ENCODE results near the gene SPATA33.
"Not testable (repeated sequence)": the region's sequence is repeated elsewhere in the genome, so short reads cannot be mapped to it uniquely, and the experiment has no call there.

The SPATA33 gene

DNA sequence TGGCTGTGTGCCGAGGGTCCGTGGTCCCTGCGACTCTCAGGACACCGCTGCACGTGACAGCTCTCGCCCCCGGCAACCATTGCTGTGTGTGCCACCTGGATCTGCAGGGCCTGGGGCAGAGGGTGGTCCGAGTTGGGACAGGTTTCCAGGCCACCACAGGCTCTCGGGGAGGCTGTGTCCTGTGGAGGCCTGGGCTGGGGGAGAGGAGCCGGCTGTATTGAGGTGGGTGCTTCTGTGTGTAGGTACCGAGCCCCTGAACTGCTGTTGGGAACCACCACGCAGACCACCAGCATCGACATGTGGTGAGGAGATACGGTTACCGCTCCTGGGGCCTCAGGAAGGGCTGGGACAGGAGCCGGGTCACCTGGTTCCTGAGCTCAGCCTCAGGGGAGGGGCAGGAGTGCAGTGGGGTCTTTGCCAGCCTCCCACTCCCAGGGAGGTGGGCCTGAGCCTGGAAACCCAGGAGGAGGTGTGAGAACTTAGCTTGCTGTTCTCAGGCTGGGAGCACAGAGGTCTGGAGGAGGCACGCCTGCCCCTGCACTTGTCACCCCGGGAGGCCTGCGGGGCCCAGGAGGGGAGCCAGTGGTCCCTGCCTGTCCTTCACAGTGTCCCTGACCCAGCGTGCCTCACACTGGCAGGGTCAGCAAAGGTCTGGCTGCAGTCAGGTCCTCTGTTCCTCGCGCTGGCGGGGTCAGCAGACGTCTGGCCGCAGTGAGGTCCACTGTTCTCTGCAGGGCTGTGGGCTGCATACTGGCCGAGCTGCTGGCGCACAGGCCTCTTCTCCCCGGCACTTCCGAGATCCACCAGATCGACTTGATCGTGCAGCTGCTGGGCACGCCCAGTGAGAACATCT lies 36.5 kb downstream of the SPATA33 start:
- no peak for DNase-seq (ENCODE audit: low read depth)

DNA sequence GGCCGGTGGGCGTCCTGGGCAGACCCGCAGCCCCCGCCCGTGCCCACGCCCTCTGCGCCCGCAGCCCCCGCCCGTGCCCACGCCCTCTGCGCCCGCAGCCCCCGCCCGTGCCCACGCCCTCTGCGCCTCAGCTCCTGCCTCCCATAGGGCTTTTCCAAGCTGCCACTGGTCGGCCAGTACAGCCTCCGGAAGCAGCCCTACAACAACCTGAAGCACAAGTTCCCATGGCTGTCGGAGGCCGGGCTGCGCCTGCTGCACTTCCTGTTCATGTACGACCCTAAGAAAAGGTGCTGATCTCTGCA lies 37.1 kb downstream of the SPATA33 start:
- not testable (repeated sequence) for DNase-seq (ENCODE audit: low read depth)

DNA sequence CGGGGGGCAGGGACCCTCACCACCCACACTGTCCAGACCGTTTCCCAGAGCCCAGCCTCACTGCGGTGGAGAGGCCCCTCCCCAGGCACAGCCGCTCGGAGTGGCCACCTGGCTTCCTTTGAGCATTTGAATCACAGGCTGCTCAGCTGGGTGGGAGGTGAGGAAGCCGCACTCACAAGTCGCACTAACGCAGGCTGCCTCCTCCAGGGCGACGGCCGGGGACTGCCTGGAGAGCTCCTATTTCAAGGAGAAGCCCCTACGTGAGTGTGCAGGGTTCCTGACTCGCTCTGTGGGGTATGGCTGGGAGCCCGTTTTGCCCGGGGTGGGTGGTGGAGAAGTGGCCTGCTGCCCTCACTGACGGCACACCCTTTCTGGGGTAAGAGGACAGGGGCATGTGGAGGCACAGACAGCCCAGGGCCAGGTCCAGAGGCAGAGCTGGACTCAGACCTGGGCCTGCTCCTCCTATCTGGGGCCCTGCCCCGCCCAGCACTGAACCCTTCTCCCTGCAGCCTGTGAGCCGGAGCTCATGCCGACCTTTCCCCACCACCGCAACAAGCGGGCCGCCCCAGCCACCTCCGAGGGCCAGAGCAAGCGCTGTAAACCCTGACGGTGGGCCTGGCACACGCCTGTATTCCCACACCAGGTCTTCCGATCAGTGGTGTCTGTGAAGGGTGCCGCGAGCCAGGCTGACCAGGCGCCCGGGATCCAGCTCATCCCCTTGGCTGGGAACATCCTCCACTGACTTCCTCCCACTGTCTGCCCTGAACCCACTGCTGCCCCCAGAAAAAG lies 37.6 kb downstream of the SPATA33 start:
- DNase-seq (ENCODE audit: low read depth), result no peak

DNA sequence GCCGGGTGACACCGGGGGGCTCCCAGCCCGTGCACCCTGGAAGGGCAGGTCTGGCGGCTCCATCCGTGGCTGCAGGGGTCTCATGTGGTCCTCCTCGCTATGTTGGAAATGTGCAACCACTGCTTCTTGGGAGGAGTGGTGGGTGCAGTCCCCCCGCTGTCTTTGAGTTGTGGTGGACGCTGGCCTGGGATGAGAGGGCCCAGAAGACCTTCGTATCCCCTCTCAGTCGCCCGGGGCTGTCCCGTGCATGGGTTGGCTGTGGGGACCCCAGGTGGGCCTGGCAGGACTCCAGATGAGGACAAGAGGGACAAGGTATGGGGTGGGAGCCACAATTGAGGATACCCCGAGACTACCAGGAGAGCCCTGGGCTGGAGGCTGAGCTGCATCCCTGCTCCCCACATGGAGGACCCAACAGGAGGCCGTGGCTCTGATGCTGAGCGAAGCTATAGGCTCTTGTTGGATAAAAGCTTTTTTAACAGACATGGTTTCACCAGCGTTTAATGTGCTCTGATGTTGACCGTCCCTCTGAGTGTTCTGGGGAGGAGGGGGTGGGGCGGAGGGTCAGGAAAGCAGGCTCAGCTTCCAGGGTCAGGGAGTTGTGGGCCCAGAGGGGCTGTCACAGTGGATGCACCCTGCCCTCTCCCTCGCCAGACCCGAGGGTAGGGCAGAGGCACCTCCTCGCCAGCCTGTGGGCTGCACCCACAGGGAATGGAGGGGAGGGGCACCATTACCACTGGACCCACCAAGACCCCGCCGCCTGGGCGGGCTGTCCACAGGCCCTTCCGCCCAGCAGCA lies 38.4 kb downstream of the SPATA33 start:
- DNase-seq (ENCODE audit: low read depth), result no peak

DNA sequence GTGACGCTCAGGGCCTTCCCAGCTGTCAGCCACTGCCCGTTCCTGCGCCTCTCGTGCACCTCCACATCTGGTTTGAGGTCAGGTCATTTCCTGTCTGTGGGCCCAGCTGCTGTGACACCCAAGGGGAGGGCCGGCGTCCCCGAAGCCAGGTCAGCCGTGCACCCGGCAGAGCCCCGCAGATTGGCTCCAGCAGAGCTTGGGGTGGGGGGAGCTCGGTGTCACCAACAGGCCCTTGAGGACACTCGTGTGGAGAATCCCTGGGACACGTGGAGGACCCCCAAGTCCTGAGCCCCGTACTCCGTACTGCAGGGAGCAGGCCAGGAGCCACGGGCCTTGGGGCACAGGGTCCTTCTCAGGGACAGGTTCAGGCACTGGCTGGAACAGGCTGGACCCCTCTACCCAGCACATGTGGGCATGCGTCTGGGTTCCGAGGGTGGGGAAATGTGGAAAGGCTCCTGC lies 39.1 kb downstream of the SPATA33 start:
- DNase-seq (ENCODE audit: low read depth), result no peak

DNA sequence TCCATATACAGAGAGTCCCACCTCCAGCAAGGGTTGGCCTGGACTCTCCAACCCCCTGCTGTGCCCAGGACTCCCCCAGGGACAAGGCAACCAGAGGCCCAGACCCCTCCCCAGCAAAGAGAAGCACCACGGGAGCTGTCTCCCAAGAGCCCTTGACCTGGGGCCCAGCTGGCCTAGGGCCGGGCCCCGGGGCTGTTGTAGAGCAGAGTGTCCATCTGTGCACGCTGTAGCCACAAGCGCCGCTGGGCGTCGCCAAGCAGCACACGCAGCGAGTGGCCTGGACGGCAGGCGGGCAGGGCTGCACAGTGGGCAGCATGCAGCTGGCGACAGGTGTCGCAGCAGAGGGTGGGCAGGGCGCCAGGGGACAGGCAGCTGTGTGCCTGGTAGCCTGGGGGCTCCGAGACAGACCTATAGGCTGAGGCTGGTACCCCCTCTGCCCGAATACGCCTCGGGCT lies 39.6 kb downstream of the SPATA33 start:
- no peak for DNase-seq (ENCODE audit: low read depth)

DNA sequence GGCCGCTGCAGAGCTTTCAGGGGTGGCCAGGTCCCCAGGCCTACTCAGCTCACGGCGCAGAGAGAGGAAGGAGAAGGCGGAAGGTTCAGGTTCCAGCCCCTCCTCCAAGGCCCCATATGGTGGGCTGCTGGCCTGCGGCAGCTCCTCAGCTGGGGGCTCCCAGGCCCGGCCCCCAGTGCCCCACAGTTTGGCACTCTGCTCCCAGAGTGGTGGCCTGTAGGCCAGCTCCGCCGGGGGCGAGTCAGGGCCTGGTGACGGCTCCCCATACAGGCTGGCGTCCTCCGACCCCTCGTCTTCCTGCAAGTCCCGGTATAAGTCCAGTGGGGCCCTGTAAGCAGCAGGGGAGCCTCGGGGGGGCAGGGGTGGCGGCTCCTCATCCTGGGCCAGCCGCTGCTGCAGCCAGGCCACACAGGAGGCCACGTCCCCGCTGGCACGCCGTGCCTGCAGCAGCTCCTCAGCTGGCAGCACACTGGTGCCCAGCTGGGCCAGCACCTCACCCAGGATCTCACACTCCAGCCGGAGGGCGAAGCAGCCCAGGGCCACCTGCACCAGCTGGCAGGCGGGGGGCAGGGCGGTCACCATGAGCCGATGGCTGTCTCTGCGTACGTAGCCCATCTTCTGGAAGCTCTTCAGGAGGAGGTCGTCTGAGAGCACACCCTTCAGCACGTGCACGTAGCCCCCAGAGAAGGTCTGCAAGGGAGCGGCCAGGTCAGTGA lies 40.1 kb downstream of the SPATA33 start:
- DNase-seq (ENCODE audit: low read depth), result no peak

DNA sequence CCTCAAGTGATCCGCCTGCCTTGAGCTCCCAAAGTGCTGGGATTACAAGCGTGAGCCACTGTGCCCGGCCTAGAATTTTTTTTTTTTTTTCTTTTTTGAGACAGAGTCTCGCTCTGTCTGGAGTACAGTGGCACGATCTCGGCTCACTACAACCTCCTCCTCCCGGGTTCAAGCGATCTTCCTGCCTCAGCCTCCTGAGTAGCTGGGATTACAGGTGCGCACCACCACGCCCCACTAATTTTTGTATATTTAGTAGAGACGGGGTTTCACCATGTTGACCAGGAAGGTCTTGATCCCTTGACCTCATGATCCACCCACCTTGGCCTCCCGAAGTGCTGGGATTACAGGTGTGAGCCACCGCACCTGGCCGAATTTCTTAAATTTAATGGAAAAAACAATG lies 41.1 kb downstream of the SPATA33 start:
- DNase-seq (ENCODE audit: low read depth), result not testable (repeated sequence)

DNA sequence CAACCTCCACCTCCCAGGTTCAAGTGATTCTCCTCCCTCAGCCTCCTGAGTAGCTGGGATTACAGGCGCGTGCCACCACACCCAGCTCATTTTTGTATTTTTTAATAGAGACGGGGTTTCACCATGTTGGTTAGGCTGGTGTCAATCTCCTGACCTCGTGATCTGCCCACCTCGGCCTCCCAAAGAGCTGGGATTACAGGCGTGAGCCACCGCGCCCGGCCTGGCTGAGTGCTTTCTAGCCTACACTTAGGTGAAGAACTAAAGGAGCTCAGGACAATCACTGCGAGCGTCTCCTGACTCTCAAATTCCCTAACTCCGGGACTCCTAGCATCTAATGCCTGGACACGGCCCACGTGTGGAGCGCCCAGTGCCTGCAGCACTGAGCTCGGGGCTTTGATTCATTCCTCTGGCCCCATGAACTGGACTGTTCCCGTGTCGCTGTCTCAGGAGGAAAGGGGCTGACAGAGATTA lies 42.0 kb downstream of the SPATA33 start:
- not testable (repeated sequence) for DNase-seq (ENCODE audit: low read depth)

DNA sequence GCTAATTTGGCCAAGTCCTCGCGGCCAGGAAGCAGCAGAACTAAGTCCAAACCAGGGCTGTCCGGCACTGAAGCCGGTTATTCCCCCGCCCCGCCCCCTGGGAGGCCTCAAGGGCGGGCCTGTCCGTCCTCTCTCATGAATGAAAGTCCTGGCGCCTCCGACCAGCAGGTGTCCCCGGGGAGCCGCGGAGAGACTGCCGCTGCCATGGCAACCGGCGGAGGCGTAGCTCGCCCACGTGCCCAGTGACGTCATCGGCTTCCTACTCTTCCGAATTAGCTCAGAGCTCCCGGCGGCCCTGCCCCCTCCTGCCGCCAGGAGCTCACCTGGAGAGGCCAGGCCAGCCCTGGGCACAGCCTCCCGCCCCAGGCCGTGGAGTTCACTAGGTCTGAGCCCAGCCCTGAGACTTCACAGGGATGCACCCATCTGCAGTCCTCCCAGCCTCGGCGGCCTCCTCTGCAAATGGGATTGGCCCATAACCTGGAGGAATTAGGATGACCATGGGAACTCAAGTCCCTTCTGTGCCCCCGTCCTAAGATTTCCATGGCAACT lies 42.5 kb downstream of the SPATA33 start:
- peak; percentile 99 for DNase-seq (ENCODE audit: low read depth)

DNA sequence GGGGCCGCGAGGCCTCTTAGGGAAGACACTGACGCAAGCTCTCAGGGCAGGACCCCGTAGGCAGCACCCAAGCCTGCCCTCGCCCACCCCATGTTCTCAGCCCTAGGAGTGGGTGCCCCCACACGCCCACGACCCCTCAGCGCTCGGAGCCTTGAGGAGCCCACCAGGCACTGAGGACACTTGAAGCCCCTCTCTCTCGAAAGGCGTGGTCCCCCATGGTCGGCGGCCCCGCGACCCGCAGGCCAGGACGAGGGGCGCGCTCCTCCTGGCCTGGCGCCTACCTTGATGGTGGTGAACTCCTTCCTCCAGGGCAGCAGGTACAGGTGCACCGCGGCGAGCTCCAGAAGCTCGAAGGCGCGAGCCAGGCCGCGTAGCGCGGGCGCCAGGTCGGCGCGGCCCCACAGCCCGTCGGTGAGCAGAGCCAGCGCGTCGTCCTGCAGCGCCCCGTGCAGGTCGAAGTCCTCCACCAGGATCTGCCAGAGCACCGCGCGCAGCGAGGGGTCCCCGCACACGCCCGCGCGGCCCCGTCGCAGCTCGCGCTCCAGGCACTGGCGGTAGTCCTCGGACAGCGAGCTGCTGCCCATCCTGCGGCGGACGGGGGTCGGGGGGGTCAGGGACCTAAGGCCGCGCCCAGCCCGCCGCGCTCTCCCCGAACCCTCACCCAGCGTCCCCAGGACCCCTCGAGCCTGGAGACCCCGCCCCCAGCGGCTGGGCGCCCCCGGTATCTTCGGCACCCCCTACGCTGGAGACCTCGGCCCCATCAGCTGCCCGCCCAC lies 43.2 kb downstream of the SPATA33 start:
- DNase-seq (ENCODE audit: low read depth), result peak; percentile 38

DNA sequence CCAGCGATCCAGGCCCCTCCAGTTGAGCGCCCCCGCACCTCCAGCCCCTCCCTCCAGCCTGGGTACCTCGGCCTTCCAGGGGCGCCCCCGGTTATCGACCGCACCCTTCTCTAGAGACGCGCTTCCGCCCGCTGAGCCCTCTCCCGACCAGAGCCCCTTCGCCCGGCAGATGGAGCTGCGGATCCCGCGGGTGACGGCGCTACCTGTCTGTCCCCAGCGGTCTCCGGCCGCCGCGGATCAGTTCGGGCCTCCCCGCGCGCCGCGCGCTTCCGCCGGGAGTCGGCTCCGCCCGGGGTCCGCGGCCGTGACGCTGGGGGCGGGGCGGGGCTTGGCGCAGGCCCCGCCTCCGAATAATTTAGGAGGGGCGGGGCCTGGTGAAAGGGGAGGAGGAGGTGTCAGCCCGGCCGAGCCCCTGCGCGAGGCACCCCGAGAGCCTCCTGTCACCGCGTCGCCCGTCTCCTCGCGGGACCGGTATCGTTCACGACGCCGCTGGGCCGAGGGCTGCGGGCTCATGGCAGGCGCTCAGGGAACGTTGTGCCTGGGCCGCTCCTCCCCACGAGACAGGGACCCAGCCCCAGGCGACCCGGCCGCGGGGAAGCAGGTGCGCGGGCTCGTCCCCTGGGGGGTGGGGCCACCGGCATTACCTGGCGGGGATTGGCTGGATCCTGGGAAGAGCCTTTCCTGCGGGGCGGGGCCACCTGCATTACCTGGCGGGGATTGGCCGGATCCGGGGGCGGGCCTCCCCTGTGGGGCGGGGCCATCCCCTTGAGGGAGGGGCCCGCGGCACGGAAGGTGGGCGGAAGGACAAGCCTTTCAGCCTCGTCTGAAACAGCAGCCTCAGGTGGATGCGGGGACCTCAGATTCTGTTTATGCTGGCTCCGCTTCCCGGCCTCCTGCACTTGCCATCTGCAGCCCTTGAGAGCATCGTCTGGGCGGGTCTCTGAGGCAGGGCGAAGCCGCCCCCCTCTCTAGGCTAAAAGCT lies 44.1 kb downstream of the SPATA33 start, which contains the start of gene SPATA2L:
SPATA2L (minus strand) TSS at position 281 of the 982 bp plus-strand sequence. CDS start 473 bp downstream, outside the sequence.
- DNase-seq (ENCODE audit: low read depth), result peak; percentile 90

DNA sequence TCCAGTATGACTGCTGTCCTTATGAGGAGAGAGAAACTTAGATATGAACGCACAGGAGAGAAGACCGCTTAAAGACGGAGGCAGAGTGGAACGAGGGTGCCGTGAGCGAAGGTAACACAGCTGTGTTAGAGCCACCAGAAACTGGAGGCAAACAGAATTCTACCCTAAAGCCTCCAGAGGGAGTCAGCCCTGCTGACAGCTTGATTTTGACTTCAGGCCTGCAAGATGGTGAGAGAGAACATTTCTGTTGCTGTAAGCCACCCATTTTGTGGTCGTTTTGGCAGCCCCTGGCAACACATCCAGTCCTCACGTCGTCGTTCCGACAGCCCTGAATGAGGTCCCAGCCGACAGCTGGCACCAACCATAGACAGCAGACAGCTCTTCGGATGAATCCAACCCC lies 46.6 kb downstream of the SPATA33 start:
- DNase-seq (ENCODE audit: low read depth), result no peak

DNA sequence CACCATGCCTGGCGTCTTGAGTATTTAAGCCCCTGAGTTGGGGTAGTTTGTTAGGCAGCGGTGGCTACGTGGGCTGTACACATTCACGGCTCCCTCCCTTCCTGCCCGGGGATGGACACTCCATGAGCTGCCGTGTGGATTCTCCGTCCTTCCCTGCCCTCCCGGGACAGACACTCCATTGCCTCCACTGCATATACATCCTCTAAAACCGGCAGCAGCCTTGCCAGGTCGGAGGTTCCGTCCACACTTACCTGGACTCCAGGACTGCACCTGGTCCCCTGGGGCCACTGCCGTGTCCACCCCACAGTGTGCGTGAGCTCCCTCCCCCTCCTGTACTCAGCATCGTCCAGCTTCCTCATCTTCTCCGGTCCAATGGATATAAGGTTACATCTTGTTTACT lies 47.4 kb downstream of the SPATA33 start:
- no peak for DNase-seq (ENCODE audit: low read depth)

DNA sequence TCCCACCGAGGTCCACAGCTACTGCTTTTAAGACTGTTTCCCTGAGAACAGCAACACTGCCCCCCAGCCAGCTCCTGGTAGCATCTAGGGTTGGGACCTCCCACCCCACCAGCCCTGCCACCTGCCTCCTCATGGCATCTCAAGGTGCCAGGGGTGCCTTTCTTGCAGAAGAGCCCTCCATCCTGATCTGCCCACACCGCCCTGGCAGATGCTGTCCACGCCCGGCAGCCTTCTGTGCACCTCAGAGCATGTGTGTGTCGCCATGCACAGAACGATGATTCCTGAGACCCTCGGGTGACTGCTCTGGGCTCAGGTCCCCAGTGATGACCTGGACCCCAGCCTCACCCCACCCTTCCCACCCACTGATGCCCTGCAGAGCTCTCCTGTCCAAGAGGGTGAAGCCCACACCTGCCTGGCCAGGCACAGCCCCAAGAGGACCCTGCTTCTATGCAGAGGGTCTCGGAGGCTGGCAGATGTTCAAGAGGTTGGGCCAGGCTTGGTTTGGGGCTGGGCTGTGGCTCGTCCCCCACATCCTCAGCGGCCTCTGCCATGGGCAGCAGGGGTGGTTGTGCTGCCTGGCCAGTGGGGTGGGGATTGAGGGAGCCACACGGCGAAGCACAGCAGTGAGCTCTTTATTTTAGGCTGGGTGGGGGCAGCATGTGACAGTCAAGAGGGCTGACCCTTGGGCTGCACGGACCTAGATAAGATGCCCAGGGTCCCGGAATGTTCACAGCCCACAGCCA lies 49.1 kb downstream of the SPATA33 start:
- no peak for DNase-seq (ENCODE audit: low read depth)

DNA sequence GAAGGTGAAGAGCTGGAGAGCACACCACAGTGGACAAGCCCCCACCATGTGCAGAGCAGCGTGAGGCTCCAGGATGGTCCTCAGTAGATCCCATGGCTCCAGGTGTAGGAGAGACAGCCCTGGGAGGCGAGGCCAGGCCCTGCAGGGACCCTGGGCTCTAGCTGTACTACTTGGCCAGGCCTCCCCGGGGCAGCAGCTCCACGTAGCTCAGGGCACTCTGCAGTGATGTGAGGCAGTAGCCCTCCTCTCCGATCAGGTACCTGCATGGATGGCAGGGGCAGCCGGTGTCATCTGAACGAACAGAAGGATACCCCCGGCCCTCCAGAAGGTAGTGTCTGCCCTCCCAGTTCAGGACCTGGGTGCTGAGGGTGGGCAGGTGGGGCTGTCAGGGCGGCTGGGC lies 50.1 kb downstream of the SPATA33 start:
- DNase-seq (ENCODE audit: low read depth), result no peak

DNA sequence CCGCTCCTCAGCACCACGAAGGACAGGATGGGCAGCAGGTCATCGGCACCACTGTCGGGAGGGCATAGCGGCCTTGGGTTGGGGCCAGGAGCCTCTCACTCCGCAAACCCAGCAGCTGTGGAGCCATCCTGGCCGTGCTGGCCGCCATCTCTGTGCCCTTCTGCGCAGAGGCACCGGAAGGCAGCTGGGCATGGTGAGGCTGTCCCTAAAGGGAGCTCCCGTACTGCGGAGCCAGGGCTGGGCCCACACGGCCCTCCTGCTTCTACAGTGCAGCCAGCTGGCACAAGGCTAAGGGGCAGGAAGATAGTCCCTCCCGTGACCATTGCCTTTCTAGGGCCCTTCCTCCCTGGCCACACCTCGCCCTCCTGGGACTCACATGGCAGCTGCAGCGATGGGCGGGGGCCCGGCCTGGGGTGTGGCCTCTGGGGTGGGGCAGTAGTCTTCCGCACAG lies 50.9 kb downstream of the SPATA33 start:
- no peak for DNase-seq (ENCODE audit: low read depth)

DNA sequence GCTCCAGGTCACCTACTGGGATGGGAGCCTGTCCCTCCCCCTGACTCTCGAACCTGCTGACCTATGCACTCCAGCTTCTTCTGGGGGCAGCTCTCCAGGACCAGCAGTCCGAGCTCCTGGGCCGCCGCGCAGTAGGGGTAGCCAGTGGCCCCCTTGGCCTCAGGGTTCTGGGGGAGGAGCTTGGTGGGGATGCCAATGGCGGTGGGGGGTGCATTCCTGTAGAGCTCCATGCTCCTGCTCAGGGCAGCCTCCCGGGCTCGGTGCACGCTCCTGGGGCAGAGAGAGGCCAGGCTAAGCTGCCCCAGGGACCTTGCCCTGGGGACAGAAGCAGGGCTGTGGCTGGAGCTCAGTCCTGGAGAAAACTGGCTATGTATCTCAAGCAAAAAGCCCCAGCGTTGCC lies 51.5 kb downstream of the SPATA33 start:
- DNase-seq (ENCODE audit: low read depth), result no peak

All from EH (cell line).